K562 (cell line): ENCODE data around the gene NAP1L4.

Source experiments
- CBFB ChIP-seq: sonication (generic); formaldehyde crosslinking; IDR thresholded peaks from 2 replicates; pipeline ENCODE4 v1.4.0; 2020; ENCODE audit warnings: mild to moderate bottlenecking, missing genetic modification reagents
- CREBBP ChIP-seq: IDR thresholded peaks from one replicate; pipeline ENCODE4 v1.6.1; 2012; ENCODE audit warnings: low read depth, mild to moderate bottlenecking, control low read depth, inconsistent platforms, low read length
- ESRRA ChIP-seq: fragments of 450-650 bp; IDR thresholded peaks from 2 replicates; pipeline ENCODE4 v1.6.1; 2014; ENCODE audit warnings: low read depth, mild to moderate bottlenecking, moderate library complexity, borderline replicate concordance
- GABPA ChIP-seq: fragments of 200-800 bp; sonication (Bioruptor generic); conservative IDR thresholded peaks from 2 replicates; pipeline ENCODE4 v1.6.1; 2016; ENCODE audit warnings: low read depth, missing genetic modification characterization, missing compliant biosample characterization
- POLR2AphosphoS5 ChIP-seq: IDR thresholded peaks from 2 replicates; pipeline ENCODE4 v1.6.1; 2011; ENCODE audit warnings: mild to moderate bottlenecking, low read depth, low read length, moderate library complexity; ENCODE audit not compliant: control insufficient read depth, insufficient read depth
- RAD21 ChIP-seq, 2 experiments: fragments of 250-450 bp in 1 of 2; fragments of 450-650 bp in 1 of 2; sonication (Bioruptor Pico) in 1 of 2; formaldehyde crosslinking in 1 of 2; IDR thresholded peaks in 1 of 2; conservative IDR thresholded peaks in 1 of 2; 2 replicates each; pipeline versions ENCODE4 v1.4.0 to v1.8.0; 2020 to 2022; ENCODE audit warnings: mild to moderate bottlenecking in 2 of 2, moderate library complexity in 1 of 2
- TOE1 ChIP-seq, 2 experiments: fragments of 450-650 bp in 1 of 2; sonication (generic) in 1 of 2; formaldehyde crosslinking in 1 of 2; IDR thresholded peaks; 2 replicates each; pipeline versions ENCODE4 v1.7.1 to v1.8.0; 2016 to 2022; ENCODE audit warnings: borderline replicate concordance in 2 of 2, mild to moderate bottlenecking in 2 of 2, antibody characterized with exemption in 1 of 2, inconsistent platforms in 1 of 2, low read depth in 1 of 2, missing genetic modification reagents in 1 of 2, moderate library complexity in 1 of 2
- TRIM24 ChIP-seq, 2 experiments: fragments of 450-650 bp; IDR thresholded peaks; 2 replicates each; pipeline ENCODE4 v1.6.1; 2016
- ZBTB1 ChIP-seq: sonication (generic); formaldehyde crosslinking; IDR thresholded peaks from 2 replicates; pipeline ENCODE4 v1.8.1; 2023; ENCODE audit warnings: missing genetic modification reagents, low read depth, mild to moderate bottlenecking, borderline replicate concordance
- ZNF217 ChIP-seq: sonication (generic); formaldehyde crosslinking; IDR thresholded peaks from 2 replicates; pipeline ENCODE4 v1.8.0; 2022; ENCODE audit warnings: mild to moderate bottlenecking, missing genetic modification reagents
- TF ChIP-seq, protein P1 (sequence below): sonication (generic); formaldehyde crosslinking; IDR thresholded peaks from 2 replicates; pipeline ENCODE4 v1.8.1; 2022; ENCODE audit warnings: missing genetic modification reagents

DNA sequence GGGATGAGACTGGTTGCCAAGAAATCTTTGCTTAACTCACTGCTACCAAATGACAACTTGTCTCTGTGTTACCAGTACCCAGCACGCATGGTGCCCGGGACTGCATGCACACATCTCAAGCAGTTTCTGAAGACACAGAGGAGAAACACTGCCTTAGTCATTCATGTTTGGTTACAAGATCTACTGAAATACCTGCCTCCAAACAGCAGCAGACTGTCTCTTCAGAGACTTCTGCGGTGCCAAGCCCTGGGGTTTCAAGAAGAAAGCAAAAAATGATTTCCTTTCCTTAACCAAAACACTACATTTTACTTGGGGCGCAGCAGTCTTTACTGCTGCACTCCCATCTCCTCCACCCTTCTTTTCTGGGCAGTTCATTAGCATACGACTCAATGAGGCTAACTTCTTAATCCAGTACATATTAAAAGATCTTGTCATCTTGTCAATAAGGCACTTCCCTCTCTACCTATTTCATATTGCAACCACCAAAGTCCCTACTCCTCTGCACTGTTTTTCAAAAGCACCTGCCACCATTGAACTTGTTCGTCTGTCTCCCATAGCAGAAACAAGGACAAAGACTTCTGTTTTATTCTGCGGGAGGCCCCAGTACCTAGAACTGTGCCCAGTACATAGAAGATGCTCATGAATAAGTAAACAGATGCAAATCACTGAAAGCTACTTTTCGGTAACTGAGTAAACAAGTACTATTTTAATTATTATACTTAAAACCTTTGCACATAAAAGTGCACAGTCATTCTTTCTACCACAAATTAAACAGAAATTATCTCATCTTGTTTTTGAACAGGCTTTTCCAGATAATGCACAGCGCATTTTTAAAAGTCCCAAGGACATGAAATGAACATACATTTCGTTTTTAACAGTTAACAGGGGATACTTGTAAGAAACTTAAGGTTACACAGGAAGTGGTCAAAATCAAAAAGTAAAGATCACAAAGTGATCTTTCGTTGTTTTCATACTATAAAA is 4.0 kb downstream of the NAP1L4 start:
- TF ChIP-seq CREBBP (no peak), ZNF217 (no peak), CBFB (CRISPR knock-in tag) (no peak), ESRRA (no peak), GABPA (tag) (no peak; the same call in 1 of the 2 replicates), TOE1 (IDR thresholded peaks at IDR 0.05; ENCODE audit: borderline replicate concordance) (no peak), TOE1 (CRISPR knock-in tag; IDR thresholded peaks at IDR 0.05; ENCODE audit: borderline replicate concordance, low read depth) (no peak), POLR2AphosphoS5 (no peak), ZBTB1 (no peak), RAD21 (CRISPR knock-in tag; conservative IDR thresholded peaks at IDR 0.05 in 1 of 2, IDR thresholded peaks at IDR 0.05 in 1 of 2) (no peak), TRIM24 (IDR thresholded peaks at IDR 0.05) (no peak)
- TF ChIP-seq, protein P1, sequence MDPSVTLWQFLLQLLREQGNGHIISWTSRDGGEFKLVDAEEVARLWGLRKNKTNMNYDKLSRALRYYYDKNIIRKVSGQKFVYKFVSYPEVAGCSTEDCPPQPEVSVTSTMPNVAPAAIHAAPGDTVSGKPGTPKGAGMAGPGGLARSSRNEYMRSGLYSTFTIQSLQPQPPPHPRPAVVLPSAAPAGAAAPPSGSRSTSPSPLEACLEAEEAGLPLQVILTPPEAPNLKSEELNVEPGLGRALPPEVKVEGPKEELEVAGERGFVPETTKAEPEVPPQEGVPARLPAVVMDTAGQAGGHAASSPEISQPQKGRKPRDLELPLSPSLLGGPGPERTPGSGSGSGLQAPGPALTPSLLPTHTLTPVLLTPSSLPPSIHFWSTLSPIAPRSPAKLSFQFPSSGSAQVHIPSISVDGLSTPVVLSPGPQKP (CRISPR knock-in tag): no peak
